GM12878 (cell line): ENCODE results near the gene LRRC8D. TPM values are rescaled to one million over a fixed set of nuclear protein-coding genes. Genes with fewer than 3 reads are reported as not detected.
"Not testable (repeated sequence)": the region's sequence is repeated elsewhere in the genome, so short reads cannot be mapped to it uniquely, and the experiment has no call there.

ENCODE experiments used
- ATAC-seq: fragments of 200-7000 bp; cut with Tn5 transposase; 3 replicates; pipeline ENCODE4 v1.9.1; 2020; ENCODE audit warnings: mild to moderate bottlenecking, moderate library complexity
- BruUV-seq: library from RNA; stranded (reverse); fragments of 400-500 nt; replicated peaks from 2 replicates; lab custom pipeline; 2021; lab: Mats Ljungman, UMichigan
- CTCF ChIA-PET: fragments of 300-600 bp; sonication (Branson Sonifier 250); formaldehyde crosslinking; extraction: SDS; loops from one replicate; lab custom pipeline; 2021; ENCODE audit warnings: inconsistent platforms; lab: Yijun Ruan, JAX
- POLR2A ChIA-PET: fragments of 350-600 bp; formaldehyde crosslinking; extraction: SDS; loops from one replicate; lab custom pipeline; 2021; ENCODE audit warnings: inconsistent platforms; lab: Charles Lee
- RAD21 ChIA-PET: fragments of 300-600 bp; sonication (Branson Sonifier 250); formaldehyde crosslinking; loops from one replicate; lab custom pipeline; 2023; ENCODE audit warnings: antibody characterized with exemption; ENCODE audit not compliant: unreplicated experiment; lab: Charles Lee
- SMC1A ChIA-PET: fragments of 300-600 bp; sonication (Branson Sonifier 250); formaldehyde crosslinking; loops from one replicate; lab custom pipeline; 2023; ENCODE audit not compliant: unreplicated experiment, uncharacterized antibody; lab: Charles Lee
- DNase-seq: peaks from one replicate; pipeline ENCODE4 v3.0.0-alpha.2; 2011; ENCODE audit warnings: low read depth, low spot score
- FAIRE-seq: peaks from 3 replicates; lab custom pipeline; 2011; peaks lifted over from hg19 to GRCh38; lab: Jason Lieb, UNC
- H2AFZ ChIP-seq: 2 replicates; pipeline ENCODE4 v1.6.0; 2011; ENCODE audit warnings: low read depth, low read length, control low read depth; ENCODE audit not compliant: control insufficient read depth
- H3K27ac ChIP-seq: 2 replicates; pipeline ENCODE4 v1.5.1; 2011; ENCODE audit warnings: control low read depth; ENCODE audit not compliant: control insufficient read depth, insufficient read depth
- H3K27me3 ChIP-seq, 2 experiments: replicated peaks in 1 of 2; 2 replicates each; pipeline versions ENCODE4 v1.6.0 to v1.6.1; 2011; ENCODE audit warnings: low read length in 1 of 2; ENCODE audit not compliant: control insufficient read depth in 2 of 2, insufficient read depth in 2 of 2
- H3K36me3 ChIP-seq, 2 experiments: 2 replicates each; pipeline ENCODE4 v1.5.1; 2011; ENCODE audit warnings: low read length in 1 of 2; ENCODE audit not compliant: control insufficient read depth in 2 of 2, insufficient read depth in 2 of 2
- H3K4me1 ChIP-seq: 2 replicates; pipeline ENCODE4 v1.6.1; 2011; ENCODE audit warnings: mild to moderate bottlenecking, low read length, moderate library complexity, mixed read lengths; ENCODE audit not compliant: control insufficient read depth, insufficient read depth
- H3K4me2 ChIP-seq: 2 replicates; pipeline ENCODE4 v1.6.0; 2011; ENCODE audit warnings: control low read depth; ENCODE audit not compliant: control insufficient read depth, insufficient read depth
- H3K4me3 ChIP-seq: fragments of 200-600 bp; sonication (generic); 2 replicates; pipeline ENCODE4 v1.5.1; 2016
- H3K79me2 ChIP-seq: 2 replicates; pipeline ENCODE4 v1.6.0; 2011; ENCODE audit warnings: low read length; ENCODE audit not compliant: control insufficient read depth, insufficient read depth
- H3K9ac ChIP-seq: 2 replicates; pipeline ENCODE4 v1.8.0; 2011; ENCODE audit warnings: low read length, control low read depth, mixed read lengths; ENCODE audit not compliant: control insufficient read depth, insufficient read depth
- H3K9me3 ChIP-seq: replicated peaks from 3 replicates; pipeline ENCODE4 v1.5.1; 2011; ENCODE audit warnings: mild to moderate bottlenecking, low read length; ENCODE audit not compliant: control insufficient read depth, insufficient read depth
- H4K20me1 ChIP-seq: 2 replicates; pipeline ENCODE4 v1.6.0; 2011; ENCODE audit not compliant: control insufficient read depth, insufficient read depth
- FOS ChIP-seq: IDR thresholded peaks from 3 replicates; pipeline ENCODE4 v1.6.1; 2011; ENCODE audit warnings: borderline replicate concordance; ENCODE audit not compliant: insufficient read length; ENCODE audit errors: extremely low read depth
- FOXK2 ChIP-seq: fragments of 450-650 bp; IDR thresholded peaks from 2 replicates; pipeline ENCODE4 v1.6.1; 2017; ENCODE audit warnings: mild to moderate bottlenecking, moderate library complexity
- GATAD2B ChIP-seq: fragments of 450-650 bp; conservative IDR thresholded peaks from 2 replicates; pipeline ENCODE4 v1.6.1; 2017; ENCODE audit warnings: low read depth, mild to moderate bottlenecking, moderate library complexity
- HDAC6 ChIP-seq: fragments of 200-600 bp; sonication (generic); IDR thresholded peaks from one replicate; pipeline ENCODE4 v1.8.0; 2017; ENCODE audit warnings: antibody characterized with exemption; ENCODE audit not compliant: unreplicated experiment
- RELB ChIP-seq: fragments of 450-650 bp; IDR thresholded peaks from 2 replicates; pipeline ENCODE4 v1.6.1; 2017; ENCODE audit warnings: low read depth, mild to moderate bottlenecking, moderate library complexity
- WGBS: methylation state at CpG from one replicate; pipeline ENCODE4 v1.1.6; 2016; ENCODE audit warnings: low lambda C conversion rate; ENCODE audit not compliant: insufficient replicate concordance, insufficient coverage; ENCODE audit errors: missing lambda C conversion rate; 5-methylcytosine and 5-hydroxymethylcytosine counted together
- in situ Hi-C: fragments of 300-500 bp; cut with MboI; formaldehyde crosslinking; loops from 9 replicates; pipeline ENCODE4 v1.14.3; 2018; ENCODE audit warnings: mixed read lengths
- intact Hi-C: fragments of 100-400 bp; cut with micrococcal nuclease; formaldehyde crosslinking; loops from one replicate; pipeline ENCODE4 v1.14.2; 2022; ENCODE audit not compliant: unreplicated experiment
- polyA plus RNA-seq, 11 experiments: library from polyadenylated mRNA; depleted of rRNA in 4 of 11; unstranded in 6 of 11; stranded (reverse) in 5 of 11; fragments of >200 nt; fragmentation: Nextera tagmentation in 4 of 11; fragmentation: Illumina TruSeq in 1 of 11; extraction: Ambion mirVana in 4 of 11; extraction: Trizol in 1 of 11; gene quantifications; 1 replicate in 1 of 11; 2 replicates in 10 of 11; pipeline versions ENCODE4 v1.2.1 to v1.2.3, GENCODE V29; 2011 to 2016; ENCODE audit warnings: inconsistent platforms in 2 of 11, missing spikeins in 2 of 11, low read depth in 1 of 11
- total RNA-seq, 4 experiments: library from RNA; depleted of rRNA in 3 of 4; stranded (reverse); fragments of >200 nt in 3 of 4; fragmentation: Illumina TruSeq in 1 of 4; extraction: Trizol in 1 of 4; gene quantifications; 2 replicates each; pipeline versions ENCODE4 v1.2.1 to v1.2.3, GENCODE V29; 2013 to 2021

LRRC8D gene
- total and polyA plus RNA-seq, 10 of the 15 experiments (the other 5 are each of a cell fraction or from before 2014, with no cell fraction given) = 5.6 to 44.1 (median 26.8) TPM

GRCh38 chr1:89794406-89794805 lies 26.4 kb upstream of the LRRC8D start:
- in situ Hi-C loops (no loop called here), intact Hi-C loops (no loop called here)
- FAIRE-seq (no peak), ATAC-seq (no peak), DNase-seq (no peak)
- H3K4me3 ChIP-seq = no peak overlapping the region
- TF ChIP-seq FOXK2 (no peak), HDAC6 (no peak), RELB (no peak), GATAD2B (no peak), FOS (no peak)
- ChIA-PET RAD21 (interaction anchor here (1.2 kb wide), 1 partner anchor 13 kb away, joined by 3 read pairs; no protein-coding TSS in a partner anchor), POLR2A (no interaction called here), CTCF (interaction anchor here (1.0 to 2.4 kb wide), 3 partner anchors 10 to 30 kb away, joined by 3 to 6 read pairs (median 3); no protein-coding TSS in a partner anchor), SMC1A (interaction anchor here (0.6 to 1.8 kb wide), 3 partner anchors 12 to 182 kb away, joined by 3 to 5 read pairs (median 3); no protein-coding TSS in a partner anchor)
- H3K79me2 ChIP-seq = no peaks in the 10 kb centered on the region
- H3K27me3 ChIP-seq = no peaks in the 10 kb centered on the region
- H3K27ac ChIP-seq = no peak overlapping the region
- H3K4me2 ChIP-seq = no peak overlapping the region
- no peaks in the 10 kb centered on the region for H3K36me3 ChIP-seq
- no TSS peak for BruUV-seq
- 35% methylated on average over 5 of the region's 5 CpGs for WGBS
- no peak overlapping the region for H3K9ac ChIP-seq
- H3K4me1 ChIP-seq = no peaks in the 10 kb centered on the region
- no peaks in the 10 kb centered on the region for H3K9me3 ChIP-seq
- no peaks in the 10 kb centered on the region for H4K20me1 ChIP-seq
- no peak overlapping the region for H2AFZ ChIP-seq

- CTCF ChIA-PET = interaction anchor here (1.0 kb wide), 1 partner anchor 31 kb away, joined by 3 read pairs; no protein-coding TSS in a partner anchor
- ATAC-seq, FAIRE-seq, H3K4me3 ChIP-seq, H3K9ac ChIP-seq, H3K27ac ChIP-seq, BruUV-seq, H3K27me3 ChIP-seq, H3K4me2 ChIP-seq, H3K79me2 ChIP-seq, DNase-seq, RAD21 ChIA-PET, in situ Hi-C loops, intact Hi-C loops, H3K9me3 ChIP-seq, SMC1A ChIA-PET, H2AFZ ChIP-seq, POLR2A ChIA-PET, H3K36me3 ChIP-seq, H4K20me1 ChIP-seq: not testable (repeated sequence)
- H3K4me1 ChIP-seq = peaks cover 11% of the 10 kb centered on the region
- 33% methylated on average over 3 of the region's 4 CpGs for WGBS
Observed at GRCh38 chr1:89795571-89795970, 25.3 kb upstream of the LRRC8D start.

GRCh38 chr1:89797876-89798275 lies 23.0 kb upstream of the LRRC8D start:
- H3K4me1 ChIP-seq = peaks cover 13% of the 10 kb centered on the region
- DNase-seq, BruUV-seq, H3K36me3 ChIP-seq, ATAC-seq, H3K79me2 ChIP-seq, H3K4me3 ChIP-seq, H3K9ac ChIP-seq, H3K27me3 ChIP-seq, POLR2A ChIA-PET, H3K4me2 ChIP-seq, FAIRE-seq, SMC1A ChIA-PET, intact Hi-C loops, CTCF ChIA-PET, in situ Hi-C loops, H3K27ac ChIP-seq, H2AFZ ChIP-seq, RAD21 ChIA-PET, H3K9me3 ChIP-seq, H4K20me1 ChIP-seq: not testable (repeated sequence)
- 96% methylated on average over 8 of the region's 32 CpGs for WGBS
